Subcutaneous adipose tissue (tissue), 4 donors: ENCODE measurements around the gene TMEM43. TPM values are rescaled to one million over a fixed set of nuclear protein-coding genes. Genes with fewer than 3 reads are reported as not detected.

Experiments used
- total RNA-seq, 4 donors: library from RNA; depleted of rRNA; stranded (reverse); fragments of >200 nt; gene quantifications; one replicate each; pipeline ENCODE4 v1.1.0, GENCODE V29; 2016
- TF ChIP-seq, protein P1 (sequence below): fragments of 450-650 bp; IDR thresholded peaks from one replicate; pipeline ENCODE4 v1.5.1; 2016; ENCODE audit warnings: low read depth, mild to moderate bottlenecking, control low read depth, antibody characterized with exemption, moderate library complexity

TMEM43 gene
- total RNA-seq, 4 donors from 2014 or later = 98.7 to 169 (median 129) TPM

DNA sequence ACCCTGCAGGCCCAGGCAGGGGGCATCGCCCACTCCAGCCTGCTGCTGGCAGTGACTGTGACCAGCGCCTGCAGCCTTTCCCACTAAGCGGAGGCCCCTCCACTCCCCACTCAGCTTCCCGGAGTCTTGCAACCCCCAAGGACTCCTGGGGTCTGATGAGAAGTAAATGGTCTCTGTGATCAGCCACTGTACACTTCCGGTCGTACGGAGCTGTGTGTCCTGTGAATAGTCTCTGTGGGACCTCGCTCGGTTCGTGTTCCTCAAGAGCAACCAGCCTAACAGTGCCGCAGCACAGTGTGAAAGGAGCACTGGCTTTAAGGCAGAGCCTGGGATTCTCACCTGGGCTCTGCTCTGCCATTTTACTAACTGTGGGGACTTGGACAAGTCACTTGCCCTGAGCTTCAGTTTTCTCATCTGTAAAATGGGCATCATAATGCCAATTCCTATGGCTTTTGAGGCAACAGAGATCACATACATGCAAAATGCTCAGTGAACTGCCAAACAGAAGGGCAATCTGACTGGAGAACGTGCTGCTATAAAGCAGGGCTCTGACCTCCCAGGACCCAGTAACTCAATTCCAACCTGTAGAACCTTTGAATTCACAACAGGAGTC is 26.7 kb downstream of the TMEM43 start:
- TF ChIP-seq, protein P1, sequence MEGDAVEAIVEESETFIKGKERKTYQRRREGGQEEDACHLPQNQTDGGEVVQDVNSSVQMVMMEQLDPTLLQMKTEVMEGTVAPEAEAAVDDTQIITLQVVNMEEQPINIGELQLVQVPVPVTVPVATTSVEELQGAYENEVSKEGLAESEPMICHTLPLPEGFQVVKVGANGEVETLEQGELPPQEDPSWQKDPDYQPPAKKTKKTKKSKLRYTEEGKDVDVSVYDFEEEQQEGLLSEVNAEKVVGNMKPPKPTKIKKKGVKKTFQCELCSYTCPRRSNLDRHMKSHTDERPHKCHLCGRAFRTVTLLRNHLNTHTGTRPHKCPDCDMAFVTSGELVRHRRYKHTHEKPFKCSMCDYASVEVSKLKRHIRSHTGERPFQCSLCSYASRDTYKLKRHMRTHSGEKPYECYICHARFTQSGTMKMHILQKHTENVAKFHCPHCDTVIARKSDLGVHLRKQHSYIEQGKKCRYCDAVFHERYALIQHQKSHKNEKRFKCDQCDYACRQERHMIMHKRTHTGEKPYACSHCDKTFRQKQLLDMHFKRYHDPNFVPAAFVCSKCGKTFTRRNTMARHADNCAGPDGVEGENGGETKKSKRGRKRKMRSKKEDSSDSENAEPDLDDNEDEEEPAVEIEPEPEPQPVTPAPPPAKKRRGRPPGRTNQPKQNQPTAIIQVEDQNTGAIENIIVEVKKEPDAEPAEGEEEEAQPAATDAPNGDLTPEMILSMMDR = no peak

DNA sequence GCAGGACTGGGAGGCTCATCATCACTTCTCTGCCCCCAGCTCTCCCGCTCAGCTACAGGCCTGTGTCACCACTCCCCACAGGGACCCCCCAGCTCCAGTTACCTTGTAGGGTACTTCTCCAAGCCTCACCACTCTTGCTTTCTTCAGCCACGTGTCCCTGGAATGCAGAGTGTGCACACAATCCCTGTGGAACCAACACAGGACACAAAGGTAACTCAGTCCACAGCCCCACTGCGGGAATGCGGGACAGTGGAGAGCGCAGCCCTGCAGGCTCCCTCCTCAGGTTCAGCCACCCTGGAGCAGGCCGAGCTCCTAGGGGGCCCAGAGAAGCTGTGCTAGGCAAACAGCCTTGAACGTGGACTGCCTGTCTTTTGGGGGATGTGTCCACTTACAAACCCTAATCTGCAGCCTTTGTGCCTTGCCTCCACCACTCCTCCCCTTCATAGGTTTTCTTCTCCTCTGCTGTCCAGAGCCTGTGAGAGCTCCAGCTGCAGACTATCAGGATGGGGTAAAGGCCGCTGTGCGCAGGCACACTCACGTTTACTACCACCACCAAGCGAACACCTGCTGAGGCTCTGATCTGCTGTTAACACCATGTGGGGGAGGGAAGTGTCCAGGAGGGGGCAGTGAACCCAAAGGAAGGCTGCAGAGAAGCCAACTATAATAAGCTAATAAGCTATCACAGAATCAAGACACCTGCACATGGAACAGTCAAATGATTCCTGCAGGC is 27.5 kb downstream of the TMEM43 start:
- TF ChIP-seq, protein P1 = no peak

DNA sequence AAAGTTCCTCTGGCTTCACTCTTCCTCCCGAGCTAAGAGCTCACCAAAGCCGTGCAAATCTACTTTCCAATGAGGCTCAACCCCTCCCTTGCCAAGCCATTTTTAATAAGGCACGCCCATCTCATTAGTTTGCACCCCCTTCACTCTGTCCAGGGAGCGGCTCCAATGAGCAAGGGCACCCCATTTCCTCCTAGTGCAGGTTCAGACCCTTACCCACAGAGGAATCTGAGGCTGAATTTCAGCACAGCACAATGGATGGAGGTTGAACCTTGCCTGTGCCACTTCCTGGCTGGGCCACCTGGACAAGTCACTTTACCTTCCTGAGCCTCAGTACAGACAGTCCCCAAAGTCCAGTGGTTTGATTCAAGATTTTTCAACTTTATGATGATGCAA is 28.1 kb downstream of the TMEM43 start:
- TF ChIP-seq, protein P1 = no peak

DNA sequence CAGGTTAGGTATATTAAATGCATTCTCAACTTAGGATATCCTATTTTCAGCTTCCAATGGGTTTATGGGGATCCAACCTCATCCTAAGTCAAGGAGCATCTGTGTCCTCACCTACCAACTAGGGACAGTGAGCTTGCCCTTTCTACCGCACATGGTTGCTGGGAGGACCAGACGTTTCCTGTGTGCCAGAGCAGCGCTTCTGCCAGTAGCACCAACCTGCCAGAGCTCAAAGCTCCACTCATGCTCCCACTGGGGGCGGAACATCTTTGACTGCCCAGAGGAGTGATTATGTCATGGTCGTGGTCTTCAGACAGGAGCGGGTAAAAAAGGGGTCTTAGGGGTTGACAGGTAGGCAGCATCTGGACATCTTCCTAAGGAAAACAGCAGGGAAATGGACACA is 28.8 kb downstream of the TMEM43 start:
- TF ChIP-seq, protein P1 = no peak

DNA sequence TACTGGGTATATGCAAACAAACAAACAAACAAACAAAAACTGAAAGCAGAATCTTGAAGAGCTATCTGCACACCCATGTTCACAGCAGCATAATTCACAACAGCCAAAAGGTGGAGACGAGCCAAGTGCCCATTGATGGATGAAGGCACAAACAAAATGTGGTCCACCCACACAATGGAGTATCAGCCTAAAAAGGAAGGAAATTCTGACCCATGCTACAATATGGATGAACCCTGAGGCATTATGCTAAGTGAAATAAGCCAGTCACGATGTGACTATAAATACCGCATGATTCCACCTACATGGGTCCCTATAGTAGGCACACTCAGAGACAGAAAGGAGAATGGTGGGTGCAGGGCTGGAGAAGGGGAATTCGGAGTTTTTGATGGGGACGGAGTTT is 29.4 kb downstream of the TMEM43 start:
- TF ChIP-seq, protein P1 = no peak

DNA sequence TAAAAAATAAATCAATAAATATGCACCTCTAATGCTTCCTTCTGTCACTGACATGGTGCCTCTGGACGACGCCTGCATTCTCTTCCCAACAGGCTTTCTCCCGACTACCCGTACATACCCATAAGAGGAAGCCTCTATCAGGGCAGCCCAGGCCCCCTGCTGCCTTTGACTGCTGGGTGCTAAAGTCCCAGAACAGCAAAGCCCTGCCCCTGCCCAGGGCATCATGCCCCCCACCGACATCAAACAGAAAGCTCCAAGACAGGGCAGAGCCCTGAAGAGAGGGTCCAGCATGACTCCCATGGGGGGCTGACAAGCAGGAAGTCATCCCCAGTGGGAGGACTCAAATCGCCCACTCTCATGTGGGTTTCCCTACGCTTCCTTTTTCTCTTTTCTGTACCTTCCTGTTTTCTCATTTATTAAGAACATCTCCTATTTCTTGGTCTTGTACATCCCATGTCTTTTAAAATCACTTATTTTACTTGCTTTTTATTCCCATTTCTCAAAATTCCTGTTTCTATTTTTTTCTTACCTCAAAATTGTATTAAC is 30.1 kb downstream of the TMEM43 start:
- TF ChIP-seq, protein P1 = no peak

DNA sequence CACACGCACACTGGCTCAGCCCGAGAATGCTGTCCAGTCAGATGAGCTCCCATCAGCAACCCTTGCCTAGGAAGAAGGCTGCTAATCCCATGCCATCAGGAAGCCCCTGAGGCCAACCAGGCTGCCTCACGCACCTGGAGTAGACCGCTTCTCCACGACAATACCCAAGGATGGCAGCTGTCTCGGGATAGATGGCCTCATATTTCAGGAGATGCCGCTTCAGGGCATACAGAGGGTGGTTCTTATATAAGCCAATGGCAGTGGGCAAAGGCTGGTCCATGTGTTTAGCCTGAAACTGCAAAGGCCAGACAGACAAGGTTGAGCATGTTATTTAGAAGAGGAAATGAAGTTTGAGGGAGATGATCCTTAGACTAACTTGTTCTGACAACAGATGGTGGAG is 31.3 kb downstream of the TMEM43 start:
- TF ChIP-seq, protein P1 = no peak
